ENCODE measurements around the gene ZBTB7C.

The ZBTB7C gene

DNA sequence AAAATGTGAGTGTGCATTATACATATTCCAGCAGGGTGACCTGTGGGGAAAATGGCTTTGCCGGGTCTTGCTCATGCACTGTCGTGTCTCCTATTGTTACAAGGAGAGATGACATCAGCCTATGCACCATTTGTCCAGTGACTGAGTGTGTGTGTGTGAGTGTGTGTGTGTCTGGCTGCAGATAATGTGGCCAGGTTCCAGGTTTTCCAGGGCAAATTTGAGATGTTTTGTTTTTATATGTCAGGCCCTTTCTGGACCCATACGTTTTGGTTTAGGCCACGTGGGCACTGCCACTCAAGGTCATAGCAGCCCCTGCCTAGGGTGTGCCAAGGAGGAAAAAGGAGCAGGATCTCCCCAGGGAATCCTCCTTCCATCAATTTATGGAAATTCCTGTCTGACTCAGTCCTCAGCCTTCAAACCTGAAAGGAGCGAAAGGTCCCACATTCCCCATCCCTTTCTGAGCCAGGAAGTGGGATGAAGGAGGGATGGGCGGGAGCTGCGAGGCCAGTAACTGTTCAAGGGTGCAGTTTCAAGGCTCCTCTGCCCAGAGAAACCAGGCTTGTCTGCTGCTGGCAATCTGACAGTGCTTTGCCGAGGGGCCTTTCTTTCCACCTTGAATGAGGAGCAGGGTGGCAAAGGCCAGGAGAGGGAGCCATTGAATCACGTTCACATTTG, 385.7 kb downstream of the ZBTB7C start:
- Histone ChIP-seq H3K4me2 (ENCODE audit: low read depth, low read length, poor library complexity, severe bottlenecking) (no peak overlapping the region), H3K79me2 (ENCODE audit: insufficient read depth, low read length) (no peaks in the 10 kb centered on the region), H3K4me3 (ENCODE audit: insufficient read depth, low read length, poor library complexity, severe bottlenecking) (no peak overlapping the region), H3F3A (ENCODE audit: insufficient read depth) (no peaks in the 10 kb centered on the region), H3K9ac (ENCODE audit: low read length) (no peak overlapping the region), H4K20me1 (ENCODE audit: low read depth, low read length) (no peaks in the 10 kb centered on the region), H3K9me2 (replicated peaks; ENCODE audit: insufficient read depth, low read length) (no peaks in the 10 kb centered on the region), H2AFZ (ENCODE audit: low read depth, low read length, severe bottlenecking) (no peak overlapping the region), H3K9me3 (ENCODE audit: insufficient read depth, low read length) (no peaks in the 10 kb centered on the region), H3K36me3 (ENCODE audit: low read length) (no peaks in the 10 kb centered on the region), H3K27ac (ENCODE audit: low read depth, low read length) (no peak overlapping the region), H3K27me3 (ENCODE audit: low read length) (no peaks in the 10 kb centered on the region)
- TF ChIP-seq EZH2phosphoT487 (conservative IDR thresholded peaks at IDR 0.05; ENCODE audit: low read length), result no peak
- peak; percentile 17 for TF ChIP-seq CTCF (IDR thresholded peaks at IDR 0.05; ENCODE audit: insufficient read depth, low read length, poor library complexity, severe bottlenecking)

GRCh38 chr18:48022531-48023329, 386.5 kb downstream of the ZBTB7C start:
- Histone ChIP-seq H3K4me2 (ENCODE audit: low read depth, low read length, poor library complexity, severe bottlenecking) (no peak overlapping the region), H3K27ac (ENCODE audit: low read depth, low read length) (no peak overlapping the region), H3K36me3 (ENCODE audit: low read length) (no peaks in the 10 kb centered on the region), H2AFZ (ENCODE audit: low read depth, low read length, severe bottlenecking) (no peak overlapping the region), H3K27me3 (ENCODE audit: low read length) (no peaks in the 10 kb centered on the region), H3K79me2 (ENCODE audit: insufficient read depth, low read length) (no peaks in the 10 kb centered on the region), H3K4me3 (ENCODE audit: insufficient read depth, low read length, poor library complexity, severe bottlenecking) (no peak overlapping the region), H4K20me1 (ENCODE audit: low read depth, low read length) (no peaks in the 10 kb centered on the region), H3K9me2 (replicated peaks; ENCODE audit: insufficient read depth, low read length) (no peaks in the 10 kb centered on the region), H3F3A (ENCODE audit: insufficient read depth) (no peaks in the 10 kb centered on the region), H3K9me3 (ENCODE audit: insufficient read depth, low read length) (no peaks in the 10 kb centered on the region), H3K9ac (ENCODE audit: low read length) (no peak overlapping the region)
- TF ChIP-seq EZH2phosphoT487 (conservative IDR thresholded peaks at IDR 0.05; ENCODE audit: low read length) (no peak), CTCF (IDR thresholded peaks at IDR 0.05; ENCODE audit: insufficient read depth, low read length, poor library complexity, severe bottlenecking) (peak; percentile 66)

DNA sequence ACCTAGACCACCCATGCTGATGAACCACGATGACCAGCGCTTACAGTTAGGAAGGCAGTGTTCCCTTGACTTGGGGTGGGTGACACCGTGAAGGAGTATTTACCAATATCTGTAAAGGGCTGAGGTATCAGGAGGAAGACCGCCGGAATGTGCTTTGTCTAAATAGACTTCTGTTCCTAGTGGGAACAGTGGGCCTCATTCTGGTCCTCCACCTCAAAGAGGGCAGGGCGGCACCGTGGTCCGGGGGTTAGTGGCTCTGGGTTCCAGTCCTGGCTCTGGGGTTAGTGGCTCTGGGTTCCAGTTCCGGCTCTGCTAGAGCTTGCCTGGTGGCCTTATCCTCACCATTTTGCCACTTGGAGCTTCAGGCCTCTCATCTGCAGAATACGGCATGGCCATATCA, 387.2 kb downstream of the ZBTB7C start:
- no peaks in the 10 kb centered on the region for H3K9me3 ChIP-seq (ENCODE audit: insufficient read depth, low read length)
- no peak overlapping the region for H3K27ac ChIP-seq (ENCODE audit: low read depth, low read length)
- H3K27me3 ChIP-seq (ENCODE audit: low read length), result no peaks in the 10 kb centered on the region
- H4K20me1 ChIP-seq (ENCODE audit: low read depth, low read length), result no peaks in the 10 kb centered on the region
- H3K79me2 ChIP-seq (ENCODE audit: insufficient read depth, low read length), result no peaks in the 10 kb centered on the region
- TF ChIP-seq EZH2phosphoT487 (conservative IDR thresholded peaks at IDR 0.05; ENCODE audit: low read length), result no peak
- TF ChIP-seq CTCF (IDR thresholded peaks at IDR 0.05; ENCODE audit: insufficient read depth, low read length, poor library complexity, severe bottlenecking), result no peak
- no peak overlapping the region for H3K9ac ChIP-seq (ENCODE audit: low read length)
- H3K9me2 ChIP-seq (replicated peaks; ENCODE audit: insufficient read depth, low read length), result no peaks in the 10 kb centered on the region
- H3K4me3 ChIP-seq (ENCODE audit: insufficient read depth, low read length, poor library complexity, severe bottlenecking), result no peak overlapping the region
- no peak overlapping the region for H3K4me2 ChIP-seq (ENCODE audit: low read depth, low read length, poor library complexity, severe bottlenecking)
- no peaks in the 10 kb centered on the region for H3F3A ChIP-seq (ENCODE audit: insufficient read depth)
- no peaks in the 10 kb centered on the region for H3K36me3 ChIP-seq (ENCODE audit: low read length)
- H2AFZ ChIP-seq (ENCODE audit: low read depth, low read length, severe bottlenecking), result no peak overlapping the region

Measured in SU-DHL-6 (cell line).